ENCODE results near the gene ANKRD11.
A peak's percentile ranks its signal among the peaks of the same experiment; 100 is the strongest.
"Not testable (repeated sequence)": the region's sequence is repeated elsewhere in the genome, so short reads cannot be mapped to it uniquely, and the experiment has no call there.

ANKRD11 gene

GRCh38 chr16:89426736-89427530 is 63.4 kb downstream of the ANKRD11 start:
- no peak for DNase-seq

GRCh38 chr16:89425523-89425922 is 64.8 kb downstream of the ANKRD11 start:
- DNase-seq: no peak

- peak; percentile 62 for DNase-seq
Measured at GRCh38 chr16:89423681-89424260, 66.6 kb downstream of the ANKRD11 start.

DNA sequence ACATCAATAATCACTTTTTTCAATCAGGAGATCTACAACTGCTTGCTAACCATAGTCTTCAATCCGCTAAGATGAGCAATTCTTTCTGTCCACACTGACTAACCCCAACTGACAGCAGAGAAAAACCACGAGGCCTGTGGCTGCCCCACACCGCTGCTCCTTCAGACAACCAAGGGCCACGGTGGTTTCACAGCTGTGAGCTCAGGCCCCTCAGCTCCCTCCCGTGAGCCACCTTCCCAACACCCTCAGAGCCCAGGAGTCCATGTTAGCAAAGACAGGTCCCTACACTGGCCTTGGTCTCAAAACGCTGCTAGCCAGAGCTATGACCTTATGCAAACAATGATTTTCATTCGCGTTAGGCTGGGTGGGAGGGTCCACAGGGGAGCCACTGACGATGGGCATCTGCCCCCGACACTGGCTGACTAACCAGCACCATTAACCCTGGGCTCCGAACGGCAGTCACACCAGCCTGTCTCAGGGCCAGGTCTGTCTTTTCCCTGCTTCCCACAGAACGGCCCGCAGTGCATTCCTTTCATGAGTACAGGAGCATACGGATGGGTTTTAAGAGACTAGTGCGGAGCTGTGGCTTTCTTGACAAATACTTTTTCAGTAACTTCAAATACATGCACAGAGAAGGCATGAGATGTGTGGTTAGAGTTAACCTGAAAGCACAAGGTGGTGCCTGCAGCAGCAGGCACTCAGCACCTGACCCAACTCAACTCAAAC is 67.3 kb downstream of the ANKRD11 start:
- DNase-seq: peak; percentile 79

GRCh38 chr16:89422527-89422904 is 67.8 kb downstream of the ANKRD11 start:
- DNase-seq: peak; percentile 93

DNA sequence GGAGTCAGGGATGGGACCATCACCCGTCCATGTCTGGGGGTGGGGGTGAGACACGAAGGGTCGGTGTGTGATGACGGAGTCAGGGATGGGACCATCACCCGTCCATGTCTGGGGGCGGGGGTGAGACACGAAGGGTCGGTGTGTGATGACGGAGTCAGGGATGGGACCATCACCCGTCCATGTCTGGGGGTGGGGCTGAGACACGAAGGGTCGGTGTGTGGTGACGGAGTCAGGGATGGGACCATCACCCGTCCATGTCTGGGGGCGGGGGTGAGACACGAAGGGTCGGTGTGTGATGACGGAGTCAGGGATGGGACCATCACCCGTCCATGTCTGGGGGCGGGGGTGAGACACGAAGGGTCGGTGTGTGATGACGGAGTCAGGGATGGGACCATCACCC is 69.1 kb downstream of the ANKRD11 start:
- DNase-seq: not testable (repeated sequence)

DNA sequence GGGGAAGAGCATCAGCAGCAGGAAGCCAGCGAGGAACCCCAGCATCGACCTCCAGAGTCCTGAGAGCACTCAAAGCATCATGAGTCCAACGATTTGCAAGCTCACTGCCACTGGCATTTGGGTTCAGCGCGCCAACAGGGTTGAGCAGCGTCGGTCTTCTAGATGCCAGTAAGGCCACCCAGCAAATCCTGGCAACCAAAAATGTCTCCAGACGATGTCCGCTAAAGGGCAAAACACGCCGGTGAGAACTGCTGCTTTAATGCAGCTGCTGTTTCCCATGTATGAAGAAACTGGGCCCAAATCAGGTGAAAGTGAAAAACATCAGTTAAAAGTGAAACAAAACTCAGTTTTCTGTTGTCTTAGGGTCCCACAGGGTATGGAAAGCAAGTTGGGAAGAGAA is 70.2 kb downstream of the ANKRD11 start:
- DNase-seq: no peak

DNA sequence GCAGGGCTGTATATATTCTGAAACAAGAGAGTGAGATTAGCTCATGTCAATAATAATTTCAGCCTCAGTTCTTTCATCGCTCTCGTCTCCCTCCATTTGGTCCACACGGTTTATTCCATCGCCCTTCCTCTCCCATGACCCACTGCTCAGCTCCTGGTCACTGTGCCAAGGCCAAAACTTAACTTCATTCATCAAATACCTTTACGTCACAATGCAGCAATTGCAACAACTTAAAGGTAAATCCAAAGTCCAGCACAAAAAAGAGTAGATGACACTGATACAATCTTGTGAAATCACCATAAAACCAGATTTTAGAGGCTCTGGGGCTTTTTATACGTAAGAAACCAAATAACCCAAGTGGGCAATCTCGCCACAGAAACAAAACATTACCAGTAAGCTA is 72.0 kb downstream of the ANKRD11 start:
- DNase-seq: no peak

- DNase-seq: no peak
Measured at GRCh38 chr16:89417352-89417751, 73.0 kb downstream of the ANKRD11 start.

DNA sequence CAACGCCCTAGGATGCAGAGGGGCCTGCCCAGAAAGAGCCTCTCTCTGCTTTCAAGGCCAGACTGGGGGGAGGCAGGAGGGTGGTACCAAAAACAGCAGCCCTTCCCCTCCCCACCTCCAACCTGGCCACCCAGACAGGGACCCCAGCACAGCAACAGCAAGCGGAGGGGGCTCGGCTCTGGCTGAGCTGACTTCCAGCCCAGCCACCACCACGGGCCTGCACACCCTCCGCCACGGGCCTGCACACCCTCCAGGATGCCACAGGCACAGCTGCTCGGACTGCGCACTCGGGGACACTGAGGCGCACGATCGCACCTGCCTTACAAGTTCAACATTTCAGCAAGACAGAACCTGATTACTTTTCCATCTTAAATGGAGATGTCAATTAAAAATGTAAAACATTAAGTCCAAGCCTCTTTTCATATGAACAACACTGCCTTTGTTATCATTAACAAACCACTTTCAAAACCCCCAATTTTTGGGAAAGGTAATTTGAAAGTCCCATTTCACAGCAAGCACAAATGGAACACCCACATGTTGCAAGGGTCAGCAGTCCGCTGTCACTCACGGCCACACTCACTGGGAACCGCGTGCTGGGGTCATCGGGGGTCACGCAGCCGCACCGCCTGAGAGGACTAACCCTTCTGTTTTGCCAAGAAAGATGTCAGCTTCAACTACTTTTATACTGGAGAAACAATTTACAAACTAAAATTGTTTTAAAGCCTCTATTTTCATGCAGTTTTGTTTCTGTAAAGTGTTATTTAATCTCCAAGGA is 76.4 kb downstream of the ANKRD11 start:
- DNase-seq: no peak

DNA sequence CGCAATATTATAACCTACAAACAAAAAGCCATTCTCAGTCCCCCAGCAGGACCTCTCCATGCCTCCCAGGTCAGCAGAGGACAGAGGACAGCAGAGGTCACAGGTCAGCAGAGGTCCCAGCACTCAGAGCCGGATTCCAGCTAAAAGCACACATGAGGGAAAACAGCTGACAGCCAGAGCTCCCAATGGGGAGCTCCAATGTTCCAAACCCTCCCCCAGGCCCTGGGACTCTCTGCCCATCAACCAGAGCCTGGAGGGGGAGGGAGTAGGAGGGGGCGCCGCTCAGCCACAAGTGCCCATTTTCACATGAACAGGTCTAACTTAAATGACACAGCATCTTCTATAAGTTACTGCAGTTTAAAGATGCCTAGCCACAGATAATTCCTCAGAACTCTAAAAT is 77.5 kb downstream of the ANKRD11 start:
- DNase-seq: no peak

GRCh38 chr16:89411335-89411850 is 79.0 kb downstream of the ANKRD11 start:
- DNase-seq: no peak

DNA sequence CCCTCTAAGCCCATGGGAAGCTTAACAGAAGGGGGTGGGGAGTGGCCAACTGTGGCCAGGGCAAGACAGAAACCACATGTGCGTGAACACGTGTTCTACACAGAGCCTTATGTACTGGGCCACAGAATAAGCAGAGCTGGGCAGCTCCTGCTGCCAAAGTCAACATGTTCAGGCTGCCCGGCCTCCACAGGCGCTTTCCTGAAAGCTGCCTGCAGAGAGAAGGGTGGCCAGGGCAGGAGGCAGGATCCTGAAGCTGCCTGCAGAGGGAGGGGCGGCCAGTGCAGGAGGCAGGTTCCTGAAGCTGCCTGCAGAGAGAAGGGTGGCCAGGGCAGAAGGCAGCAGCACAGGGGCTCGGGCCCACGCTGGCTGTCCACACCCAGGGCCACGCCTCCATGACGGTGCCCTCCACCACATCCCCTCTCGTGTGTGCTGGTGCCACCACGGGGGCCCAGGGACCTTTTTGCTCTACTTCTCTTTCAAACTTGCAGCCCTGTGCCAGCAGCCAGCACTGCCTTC is 79.5 kb downstream of the ANKRD11 start:
- no peak for DNase-seq

GRCh38 chr16:89410322-89410721 is 80.0 kb downstream of the ANKRD11 start:
- DNase-seq: no peak

DNA sequence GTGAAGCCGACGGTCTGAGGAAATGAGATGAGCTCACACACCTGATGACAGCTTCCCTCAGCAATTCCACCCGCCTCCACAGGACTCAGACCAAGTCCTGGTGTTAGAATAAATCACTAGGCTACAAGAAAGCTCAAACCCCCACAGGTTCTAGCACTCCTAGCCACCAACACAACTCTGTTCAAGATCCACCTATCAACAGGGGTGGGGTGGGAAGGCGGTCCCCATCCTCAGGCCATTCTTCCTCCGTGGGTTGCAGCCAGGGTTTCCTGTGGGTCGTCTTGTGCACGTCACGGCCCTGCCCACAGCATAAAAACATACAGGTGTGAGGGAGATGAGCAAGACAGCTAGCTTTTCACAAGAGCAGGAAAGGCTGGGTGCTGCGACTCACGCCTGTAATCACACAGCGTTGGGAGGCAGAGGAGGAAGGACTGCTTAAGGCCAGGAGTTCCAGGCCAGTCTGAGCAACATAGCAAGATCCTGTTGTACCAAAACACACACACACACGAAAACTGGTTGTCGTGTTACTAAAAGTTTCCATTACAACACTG is 81.1 kb downstream of the ANKRD11 start:
- DNase-seq: peak; percentile 15

DNA sequence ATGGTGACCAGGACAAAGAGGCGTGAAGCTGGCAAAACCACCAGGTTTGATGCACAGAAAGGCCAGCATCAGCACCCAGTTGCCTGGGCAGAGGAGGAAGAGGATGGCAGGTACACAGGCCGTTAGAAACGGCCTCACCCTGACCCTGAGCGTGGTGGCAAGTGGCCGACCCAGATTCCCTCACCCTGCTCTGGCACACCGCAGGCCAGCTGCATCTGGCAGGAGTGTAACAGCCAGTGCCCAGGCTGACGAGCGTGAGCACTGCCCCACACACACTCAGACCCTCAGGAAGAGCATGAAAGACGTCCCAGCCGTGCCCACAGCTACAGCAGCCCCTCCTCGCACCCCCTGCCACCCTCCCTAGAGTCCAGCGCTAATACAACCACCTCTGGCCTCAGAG is 82.0 kb downstream of the ANKRD11 start:
- no peak for DNase-seq

GRCh38 chr16:89407925-89408300 is 82.4 kb downstream of the ANKRD11 start:
- peak; percentile 17 for DNase-seq

DNA sequence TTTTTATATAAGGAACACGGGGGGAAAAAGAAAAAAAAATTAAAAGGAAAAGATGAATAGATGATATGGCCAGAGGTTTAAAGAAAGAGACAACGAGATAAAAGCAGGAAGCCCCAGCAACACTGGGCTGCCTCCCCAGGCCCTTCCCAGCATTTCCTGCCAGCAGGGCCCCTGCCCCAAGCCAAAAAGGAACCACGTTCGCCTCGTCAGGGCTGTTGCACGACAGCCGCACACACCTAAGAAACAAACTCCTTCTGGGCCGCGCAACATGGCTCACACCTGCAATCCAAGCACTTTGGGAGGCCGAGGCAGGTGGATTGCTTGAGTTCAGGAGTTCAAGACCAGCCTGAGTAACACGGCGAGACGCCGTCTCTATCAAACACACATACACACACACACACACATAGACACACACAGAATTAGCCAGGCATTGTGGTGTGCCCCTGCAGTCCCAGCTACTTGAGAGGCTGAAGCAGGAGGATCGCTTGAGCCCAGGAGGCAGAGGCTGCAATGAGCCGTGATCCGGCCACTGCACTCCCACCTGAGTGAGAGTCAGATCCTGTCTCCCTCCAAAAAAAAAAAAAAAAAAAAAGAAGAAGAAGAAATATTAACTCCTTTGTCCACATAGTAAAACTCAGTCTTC is 83.0 kb downstream of the ANKRD11 start:
- no peak for DNase-seq

- DNase-seq: no peak
Measured at GRCh38 chr16:89406277-89406888, 84.0 kb downstream of the ANKRD11 start.

DNA sequence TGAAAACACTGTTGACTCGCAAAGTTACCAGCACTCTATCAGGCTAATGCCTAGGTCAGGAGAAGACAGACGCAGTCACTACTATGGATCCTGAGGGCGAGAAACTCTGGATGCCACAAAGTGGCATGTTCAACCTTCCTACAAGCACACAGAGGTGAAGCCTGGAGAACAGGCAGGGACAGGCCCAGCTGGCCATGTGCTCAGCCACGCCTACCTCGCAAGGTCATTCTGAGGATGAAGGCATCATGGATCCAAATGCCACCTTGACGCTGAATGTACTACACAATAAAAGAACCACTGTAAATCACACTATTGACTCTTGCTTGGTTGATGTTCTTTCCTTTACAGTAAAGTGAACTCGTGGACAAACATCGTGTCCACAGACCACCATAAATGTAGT is 85.8 kb downstream of the ANKRD11 start:
- DNase-seq: no peak

- DNase-seq: no peak
Measured at GRCh38 chr16:89402962-89403361, 87.4 kb downstream of the ANKRD11 start.
